Fibroblast of peridontal ligament (primary cell): Measurements from ENCODE around the gene SETMAR.

Source experiments
- DNase-seq: peaks from one replicate; pipeline ENCODE4 v3.0.0-alpha.2; 2010; ENCODE audit errors: extremely low read depth

Gene SETMAR

DNA sequence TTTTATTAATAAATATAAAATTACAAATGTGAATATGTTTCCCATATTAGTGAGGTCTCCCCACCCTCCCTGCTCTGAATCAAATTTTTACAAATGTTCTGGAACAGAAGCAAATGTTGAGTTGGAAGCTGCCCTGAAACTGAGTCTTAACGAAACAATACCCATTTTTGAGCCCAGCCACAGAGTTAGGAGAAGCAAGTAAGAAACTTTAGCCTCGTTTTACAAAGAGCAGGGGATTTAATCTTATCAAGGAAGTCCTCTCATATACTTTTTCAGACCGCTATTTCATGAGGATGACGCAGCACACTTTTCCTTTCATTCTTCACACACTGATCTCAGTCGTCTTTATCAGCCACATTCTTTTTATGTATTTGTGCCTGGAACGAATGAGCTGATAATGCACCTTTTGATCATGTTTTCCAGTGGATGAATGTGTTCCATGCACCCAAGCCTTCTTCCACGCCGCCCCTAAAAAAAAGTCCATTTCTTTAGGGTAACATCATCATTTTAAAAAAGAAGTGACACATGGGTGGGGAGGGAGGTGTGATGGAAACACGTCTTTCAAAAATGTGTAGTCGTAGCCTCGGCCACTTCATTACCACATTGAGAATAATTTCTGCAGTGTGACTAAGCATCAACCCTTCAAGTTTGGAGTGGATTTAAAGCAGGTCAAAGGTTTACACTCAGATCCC, 48.1 kb downstream of the SETMAR start:
- no peak for DNase-seq

- DNase-seq: no peak
Observed at GRCh38 chr3:4351872-4352271, 48.7 kb downstream of the SETMAR start.

- no peak for DNase-seq
Observed at GRCh38 chr3:4355401-4356219, 52.4 kb downstream of the SETMAR start.

- DNase-seq: no peak
Observed at GRCh38 chr3:4356220-4356540, 53.0 kb downstream of the SETMAR start.

DNA sequence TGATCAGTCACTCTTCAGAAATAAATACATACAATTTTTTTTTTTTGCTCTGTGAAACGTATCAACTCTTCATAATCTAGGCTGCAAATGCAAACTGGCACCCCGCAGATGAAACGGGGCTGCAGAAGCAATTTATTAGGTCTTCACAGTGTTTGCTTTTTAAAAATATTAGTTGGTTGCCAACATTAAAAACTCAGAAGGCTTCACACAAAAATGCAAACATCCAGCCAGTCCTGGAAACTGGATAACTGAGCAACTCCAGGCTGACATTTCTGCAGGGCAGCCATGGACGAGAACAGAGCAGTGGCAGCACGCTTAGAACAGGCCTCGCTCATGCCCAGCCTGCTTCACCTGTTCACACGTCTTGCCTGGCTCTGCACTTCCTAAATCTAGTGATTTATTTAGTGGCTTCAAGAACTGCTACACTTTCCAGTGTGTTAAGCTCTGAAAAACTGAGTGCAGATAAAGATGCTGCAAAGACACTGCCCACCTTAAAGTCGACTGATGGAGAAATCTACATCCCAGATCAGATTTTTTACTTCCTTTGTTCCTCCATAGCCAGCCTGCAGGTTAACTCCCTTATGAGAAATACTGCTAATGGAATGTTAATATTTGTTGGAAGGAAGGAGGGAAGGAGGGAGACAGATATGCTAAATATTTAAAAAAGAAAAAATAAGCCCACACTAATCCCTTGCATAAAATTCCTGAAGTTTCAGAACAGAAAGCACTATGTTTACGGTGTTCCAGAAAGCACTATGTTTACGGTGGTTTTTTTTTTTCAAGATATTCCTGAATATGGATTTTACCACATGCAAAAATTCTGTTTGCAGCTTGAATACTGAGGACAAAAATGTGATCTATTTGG, 53.6 kb downstream of the SETMAR start:
- DNase-seq: no peak

- no peak for DNase-seq
Observed at GRCh38 chr3:4358273-4358672, 55.1 kb downstream of the SETMAR start.

GRCh38 chr3:4359805-4360502, 56.8 kb downstream of the SETMAR start:
- DNase-seq: no peak

GRCh38 chr3:4360817-4361216, 57.6 kb downstream of the SETMAR start:
- no peak for DNase-seq

GRCh38 chr3:4362523-4362922, 59.4 kb downstream of the SETMAR start:
- no peak for DNase-seq
